HG03521 (cell line): Measurements from ENCODE around the gene JPH3.

Source experiments
- ATAC-seq: cut with Tn5 transposase; IDR thresholded peaks from one replicate; pipeline ENCODE4 v1.9.1; 2021; ENCODE audit warnings: mild to moderate bottlenecking, moderate library complexity; ENCODE audit not compliant: unreplicated experiment

Gene JPH3

GRCh38 chr16:87731607-87732006 is 129.3 kb downstream of the JPH3 start:
- no peak for ATAC-seq

- no peak for ATAC-seq
Measured at GRCh38 chr16:87733190-87733589, 130.9 kb downstream of the JPH3 start.

GRCh38 chr16:87734644-87735043 is 132.3 kb downstream of the JPH3 start:
- no peak for ATAC-seq

- no peak for ATAC-seq
Measured at GRCh38 chr16:87735270-87736007, 133.1 kb downstream of the JPH3 start.

GRCh38 chr16:87736008-87736382 is 133.7 kb downstream of the JPH3 start:
- no peak for ATAC-seq

- no peak for ATAC-seq
Measured at GRCh38 chr16:87739801-87740200, 137.5 kb downstream of the JPH3 start.

GRCh38 chr16:87740441-87740840 is 138.1 kb downstream of the JPH3 start:
- no peak for ATAC-seq

GRCh38 chr16:87740909-87741424 is 138.7 kb downstream of the JPH3 start:
- ATAC-seq = no peak

- no peak for ATAC-seq
Measured at GRCh38 chr16:87741700-87742415, 139.6 kb downstream of the JPH3 start.

GRCh38 chr16:87742781-87743490 is 140.6 kb downstream of the JPH3 start:
- ATAC-seq = no peak

- no peak for ATAC-seq
Measured at GRCh38 chr16:87744750-87745514, 142.6 kb downstream of the JPH3 start.

- ATAC-seq = no peak
Measured at GRCh38 chr16:87746178-87746577, 143.9 kb downstream of the JPH3 start.
